SK-N-SH (cell line): ENCODE measurements around the gene ZFP14.
"Not testable (repeated sequence)": the region's sequence is repeated elsewhere in the genome, so short reads cannot be mapped to it uniquely, and the experiment has no call there.

Experiments
- CTCF ChIP-seq: fragments of 200-600 bp; sonication (generic); IDR thresholded peaks from 2 replicates; pipeline ENCODE4 v1.6.1; 2017; ENCODE audit warnings: antibody characterized with exemption, mild to moderate bottlenecking, moderate library complexity
- EP300 ChIP-seq, 2 experiments: IDR thresholded peaks; 2 replicates each; pipeline versions ENCODE4 v1.4.0 to v1.6.1; 2012; ENCODE audit warnings: borderline replicate concordance in 1 of 2, low read depth in 1 of 2, low read length in 1 of 2
- JUND ChIP-seq: IDR thresholded peaks from 2 replicates; pipeline ENCODE4 v1.4.0; 2012
- MEF2A ChIP-seq: IDR thresholded peaks from 2 replicates; pipeline ENCODE4 v1.4.0; 2012; ENCODE audit warnings: low read depth, borderline replicate concordance
- NFIC ChIP-seq: IDR thresholded peaks from 2 replicates; pipeline ENCODE4 v1.4.0; 2012; ENCODE audit warnings: borderline replicate concordance
- POLR2AphosphoS5 ChIP-seq: IDR thresholded peaks from 2 replicates; pipeline ENCODE4 v1.6.1; 2012; ENCODE audit warnings: low read depth, low read length
- RAD21 ChIP-seq: IDR thresholded peaks from 2 replicates; pipeline ENCODE4 v1.6.1; 2012; ENCODE audit warnings: mild to moderate bottlenecking, low read length
- REST ChIP-seq: IDR thresholded peaks from 2 replicates; pipeline ENCODE4 v1.6.1; 2012; ENCODE audit warnings: mild to moderate bottlenecking, low read depth, low read length, moderate library complexity
- TAF1 ChIP-seq: IDR thresholded peaks from 2 replicates; pipeline ENCODE4 v1.6.1; 2012; ENCODE audit warnings: low read depth, mild to moderate bottlenecking, low read length, moderate library complexity, borderline replicate concordance
- USF2 ChIP-seq: fragments of 150-350 bp; IDR thresholded peaks from 2 replicates; pipeline ENCODE4 v1.6.1; 2017; ENCODE audit warnings: antibody characterized with exemption, low read length, low read depth, borderline replicate concordance

GRCh38 chr19:36326649-36327048, 52.4 kb downstream of the ZFP14 start:
- TF ChIP-seq POLR2AphosphoS5; CTCF; TAF1; RAD21; JUND; EP300 (IDR thresholded peaks at IDR 0.05; ENCODE audit: borderline replicate concordance in 1 of 2, low read depth in 1 of 2, low read length in 1 of 2); MEF2A; USF2; REST; NFIC: not testable (repeated sequence)
